Fibroblast of villous mesenchyme (primary cell): Measurements from ENCODE around the gene POF1B. TPM values are rescaled to one million over a fixed set of nuclear protein-coding genes. Genes with fewer than 3 reads are reported as not detected.
"Not testable (repeated sequence)": the region's sequence is repeated elsewhere in the genome, so short reads cannot be mapped to it uniquely, and the experiment has no call there.

ENCODE experiments used
- DNase-seq: peaks from one replicate; pipeline ENCODE4 v3.0.0-alpha.2; 2010; ENCODE audit warnings: low read depth
- H3K4me3 ChIP-seq: 2 replicates; pipeline ENCODE4 v1.5.1; 2011; ENCODE audit warnings: low read depth, mild to moderate bottlenecking, low read length
- CTCF ChIP-seq: IDR thresholded peaks from 2 replicates; pipeline ENCODE4 v1.5.1; 2012; ENCODE audit warnings: low read depth, mild to moderate bottlenecking, low read length; ENCODE audit not compliant: insufficient read depth
- total RNA-seq: library from RNA; depleted of rRNA; stranded (reverse); fragments of >200 nt; gene quantifications from 2 replicates; pipeline ENCODE4 v1.2.3, GENCODE V29; 2012

The POF1B gene
- total RNA-seq, 1 donor: not detected

DNA sequence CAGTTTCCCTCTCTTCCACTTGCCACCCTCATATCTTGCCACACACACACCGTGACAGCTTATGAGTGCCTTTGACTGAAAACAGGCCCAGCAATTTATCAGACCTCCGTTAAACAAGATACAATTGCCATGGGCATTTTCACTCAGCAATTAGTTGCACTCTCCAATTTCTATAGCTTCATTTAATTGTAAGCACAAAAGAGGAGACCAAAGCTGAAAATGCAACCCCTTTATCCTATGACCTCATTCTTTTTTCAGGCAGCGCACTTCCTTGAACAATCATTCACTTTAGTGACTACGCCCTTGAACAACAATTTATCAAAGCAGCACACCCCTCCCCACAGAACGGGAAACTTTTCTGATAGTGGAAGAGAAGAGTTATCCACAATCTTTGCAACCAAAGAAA, 4.1 kb downstream of the POF1B start:
- TF ChIP-seq CTCF: no peak
- H3K4me3 ChIP-seq: no peak overlapping the region
- no peak for DNase-seq

- H3K4me3 ChIP-seq: no peak overlapping the region
- no peak for DNase-seq
- TF ChIP-seq CTCF: no peak
Measured at GRCh38 chrX:85365370-85365995, 14.0 kb downstream of the POF1B start.

DNA sequence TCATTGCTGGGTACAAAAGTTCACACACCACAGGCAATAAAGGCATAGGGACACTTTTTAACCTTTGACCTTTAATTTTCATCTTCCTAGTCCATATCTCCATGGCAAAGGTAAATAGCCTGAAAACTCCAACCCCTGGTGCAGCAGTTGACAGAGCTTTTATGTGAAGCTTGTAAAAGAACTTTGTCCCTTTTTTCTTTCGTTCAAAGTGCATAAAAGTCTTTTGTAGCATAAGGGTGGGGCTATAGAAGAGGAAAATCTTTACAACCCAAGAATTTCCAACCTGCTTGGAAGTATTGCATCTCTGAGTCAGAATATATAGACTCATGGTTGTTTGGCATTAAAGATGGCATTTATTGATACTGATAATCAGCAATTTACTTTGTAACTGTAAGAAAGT, 20.4 kb downstream of the POF1B start:
- H3K4me3 ChIP-seq: no peak overlapping the region
- TF ChIP-seq CTCF: no peak
- DNase-seq: no peak

- H3K4me3 ChIP-seq: no peak overlapping the region
- no peak for DNase-seq
- no peak for TF ChIP-seq CTCF
Measured at GRCh38 chrX:85345523-85345922, 33.9 kb downstream of the POF1B start.

DNA sequence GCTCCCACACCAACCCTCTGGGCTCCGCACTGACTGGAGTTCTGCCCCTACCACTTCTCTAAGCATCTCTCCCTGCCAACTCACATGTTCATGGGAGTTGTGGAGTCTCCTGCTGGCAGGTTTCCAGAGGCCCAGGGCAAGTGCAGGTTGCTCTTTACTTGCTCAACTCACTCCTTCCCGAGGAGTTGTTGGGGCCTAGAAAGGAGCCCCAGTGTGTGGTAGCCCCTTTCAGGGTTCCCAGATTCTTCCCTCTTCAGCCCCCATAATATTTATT, 52.5 kb downstream of the POF1B start:
- TF ChIP-seq CTCF: no peak
- no peak overlapping the region for H3K4me3 ChIP-seq
- DNase-seq: no peak

DNA sequence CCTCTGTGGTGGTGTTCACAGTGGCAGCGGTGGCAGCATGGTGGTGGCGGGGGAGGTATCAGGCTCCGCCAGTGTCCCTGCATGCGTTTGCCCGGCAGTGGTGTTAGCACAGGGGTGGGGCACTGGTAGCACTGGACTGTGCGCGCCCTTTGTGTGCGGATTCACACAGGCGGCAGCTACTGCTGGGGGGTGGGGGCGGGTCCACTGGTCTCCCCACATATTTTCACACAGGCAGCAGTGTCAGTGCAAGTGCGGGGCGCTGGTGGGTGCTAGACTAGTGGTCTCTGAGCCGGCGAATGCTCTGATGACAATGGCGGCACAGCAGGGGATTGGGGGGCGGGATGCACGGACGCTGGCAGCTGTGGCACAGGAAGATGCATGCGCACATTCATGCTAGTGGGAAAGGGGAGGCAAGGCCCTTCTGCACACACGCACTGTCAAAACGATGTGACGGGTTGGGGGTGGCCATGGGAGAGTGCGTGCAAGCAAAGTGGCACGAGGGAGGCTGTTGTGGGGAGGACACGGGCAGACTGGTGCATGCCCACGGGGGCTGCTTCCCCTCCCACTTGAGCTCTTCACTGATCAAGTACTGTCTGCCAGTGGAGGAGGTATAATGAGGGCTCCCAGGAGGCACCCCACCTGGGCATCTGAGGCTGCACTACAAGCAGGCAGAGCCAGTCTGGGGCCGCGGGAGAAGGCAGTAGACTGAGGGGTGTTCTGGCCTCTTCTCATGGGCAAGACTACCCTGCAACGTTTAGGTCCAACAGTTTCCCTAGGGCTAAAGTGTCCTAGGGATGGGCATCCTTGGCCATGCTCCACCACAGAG, 53.0 kb downstream of the POF1B start:
- no peak for TF ChIP-seq CTCF
- H3K4me3 ChIP-seq: no peak overlapping the region
- DNase-seq: no peak

DNA sequence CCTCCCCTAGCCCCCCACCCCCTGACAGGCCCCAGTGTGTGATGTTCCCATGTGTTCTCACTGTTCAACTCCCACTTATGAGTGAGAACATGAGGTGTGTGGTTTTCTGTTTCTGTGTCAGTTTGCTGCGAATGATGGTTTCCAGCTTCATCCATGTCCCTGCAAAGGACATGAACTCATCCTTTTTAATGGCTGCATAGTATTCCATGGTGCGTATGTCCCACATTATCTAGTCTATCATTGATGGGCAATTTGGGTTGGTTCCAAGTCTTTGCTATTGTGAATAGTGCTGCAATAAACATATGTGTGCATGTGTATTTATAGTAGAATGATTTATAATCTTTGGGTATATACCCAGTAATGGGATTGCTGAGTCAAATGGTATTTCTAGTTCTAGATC, 68.1 kb downstream of the POF1B start:
- DNase-seq: not testable (repeated sequence)

More for the DNA sequence above, 68.1 kb downstream of the POF1B start:
- H3K4me3 ChIP-seq: not testable (repeated sequence)
